ENCODE results near the gene C20orf141. TPM values are rescaled to one million over a fixed set of nuclear protein-coding genes. Genes with fewer than 3 reads are reported as not detected.

C20orf141 gene
- total RNA-seq, 1 donor from 2014 or later, result not detected

DNA sequence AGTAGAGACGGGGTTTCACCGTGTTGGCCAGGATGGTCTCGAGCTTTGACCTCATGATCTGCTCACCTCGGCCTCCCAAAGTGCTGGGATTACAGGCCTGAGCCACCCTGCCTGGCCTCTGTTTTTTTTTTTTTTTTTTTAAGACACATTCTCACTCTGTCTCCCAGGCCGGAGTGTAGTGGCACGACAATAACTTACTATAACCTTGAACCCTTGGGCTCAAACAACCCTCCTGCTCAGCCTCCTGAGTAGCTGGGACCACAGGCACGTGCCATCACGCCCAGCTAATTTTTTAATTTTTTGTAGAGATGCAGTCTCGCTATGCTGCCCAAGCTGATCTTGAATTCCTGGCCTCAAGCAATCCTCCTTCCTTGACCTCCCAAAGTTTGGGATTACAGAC is 41.0 kb upstream of the C20orf141 start:
- H3K4me3 Mint-ChIP-seq (ENCODE audit: unreplicated experiment), result no peak overlapping the region
- TF ChIP-seq, protein P1, sequence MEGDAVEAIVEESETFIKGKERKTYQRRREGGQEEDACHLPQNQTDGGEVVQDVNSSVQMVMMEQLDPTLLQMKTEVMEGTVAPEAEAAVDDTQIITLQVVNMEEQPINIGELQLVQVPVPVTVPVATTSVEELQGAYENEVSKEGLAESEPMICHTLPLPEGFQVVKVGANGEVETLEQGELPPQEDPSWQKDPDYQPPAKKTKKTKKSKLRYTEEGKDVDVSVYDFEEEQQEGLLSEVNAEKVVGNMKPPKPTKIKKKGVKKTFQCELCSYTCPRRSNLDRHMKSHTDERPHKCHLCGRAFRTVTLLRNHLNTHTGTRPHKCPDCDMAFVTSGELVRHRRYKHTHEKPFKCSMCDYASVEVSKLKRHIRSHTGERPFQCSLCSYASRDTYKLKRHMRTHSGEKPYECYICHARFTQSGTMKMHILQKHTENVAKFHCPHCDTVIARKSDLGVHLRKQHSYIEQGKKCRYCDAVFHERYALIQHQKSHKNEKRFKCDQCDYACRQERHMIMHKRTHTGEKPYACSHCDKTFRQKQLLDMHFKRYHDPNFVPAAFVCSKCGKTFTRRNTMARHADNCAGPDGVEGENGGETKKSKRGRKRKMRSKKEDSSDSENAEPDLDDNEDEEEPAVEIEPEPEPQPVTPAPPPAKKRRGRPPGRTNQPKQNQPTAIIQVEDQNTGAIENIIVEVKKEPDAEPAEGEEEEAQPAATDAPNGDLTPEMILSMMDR (IDR thresholded peaks at IDR 0.05), result no peak
- peaks cover 30% of the 10 kb centered on the region for H3K27me3 Mint-ChIP-seq (ENCODE audit: low read depth)
- DNase-seq (ENCODE audit: low spot score), result no peak
- H3K36me3 Mint-ChIP-seq (ENCODE audit: low read depth), result peaks cover 2% of the 10 kb centered on the region
- H3K4me1 Mint-ChIP-seq (ENCODE audit: low read depth), result peaks cover under 1% of the 10 kb centered on the region
- no peak overlapping the region for H3K27ac Mint-ChIP-seq (ENCODE audit: unreplicated experiment)
- no peaks in the 10 kb centered on the region for H3K9me3 Mint-ChIP-seq (ENCODE audit: low read depth)

DNA sequence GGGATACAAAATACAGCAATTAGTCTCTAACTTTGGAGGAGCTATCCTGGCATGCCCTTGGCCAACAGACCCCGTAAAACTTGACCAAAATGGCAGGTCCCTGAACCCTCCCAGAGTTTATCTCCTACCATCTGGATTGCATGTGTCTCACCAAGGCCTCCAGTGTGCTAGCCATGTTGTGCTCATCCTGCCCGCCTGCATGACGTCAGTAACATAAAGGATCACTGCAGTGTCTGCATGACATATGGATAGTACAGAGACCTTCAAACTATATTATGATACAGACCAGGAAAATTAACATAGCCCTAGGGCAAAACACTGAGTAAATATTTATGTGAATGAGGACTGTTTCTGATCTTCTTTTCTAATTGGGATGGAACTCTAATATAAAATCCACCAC is 39.6 kb upstream of the C20orf141 start:
- Mint-ChIP-seq H3K4me1 (ENCODE audit: low read depth) (no peaks in the 10 kb centered on the region), H3K27me3 (ENCODE audit: low read depth) (peaks cover 38% of the 10 kb centered on the region), H3K36me3 (ENCODE audit: low read depth) (peaks cover 2% of the 10 kb centered on the region), H3K4me3 (ENCODE audit: unreplicated experiment) (no peak overlapping the region), H3K9me3 (ENCODE audit: low read depth) (no peaks in the 10 kb centered on the region), H3K27ac (ENCODE audit: unreplicated experiment) (no peak overlapping the region)
- no peak for DNase-seq (ENCODE audit: low spot score)
- TF ChIP-seq, protein P1 (IDR thresholded peaks at IDR 0.05), result no peak

GRCh38 chr20:2778602-2779321 is 36.0 kb upstream of the C20orf141 start:
- Mint-ChIP-seq H3K9me3 (ENCODE audit: low read depth) (no peaks in the 10 kb centered on the region), H3K4me3 (ENCODE audit: unreplicated experiment) (no peak overlapping the region), H3K36me3 (ENCODE audit: low read depth) (peaks cover 2% of the 10 kb centered on the region), H3K27ac (ENCODE audit: unreplicated experiment) (no peak overlapping the region), H3K27me3 (ENCODE audit: low read depth) (peaks cover 42% of the 10 kb centered on the region), H3K4me1 (ENCODE audit: low read depth) (no peaks in the 10 kb centered on the region)
- peak; percentile 25 for DNase-seq (ENCODE audit: low spot score)
- TF ChIP-seq, protein P1 (IDR thresholded peaks at IDR 0.05), result no peak

- TF ChIP-seq, protein P1 (IDR thresholded peaks at IDR 0.05), result no peak
- Mint-ChIP-seq H3K27me3 (ENCODE audit: low read depth) (peaks cover 35% of the 10 kb centered on the region), H3K4me1 (ENCODE audit: low read depth) (no peaks in the 10 kb centered on the region), H3K36me3 (ENCODE audit: low read depth) (peaks cover 2% of the 10 kb centered on the region), H3K27ac (ENCODE audit: unreplicated experiment) (no peak overlapping the region), H3K9me3 (ENCODE audit: low read depth) (no peaks in the 10 kb centered on the region), H3K4me3 (ENCODE audit: unreplicated experiment) (no peak overlapping the region)
- DNase-seq (ENCODE audit: low spot score), result no peak
Observed at GRCh38 chr20:2780948-2781347, 33.8 kb upstream of the C20orf141 start.

DNA sequence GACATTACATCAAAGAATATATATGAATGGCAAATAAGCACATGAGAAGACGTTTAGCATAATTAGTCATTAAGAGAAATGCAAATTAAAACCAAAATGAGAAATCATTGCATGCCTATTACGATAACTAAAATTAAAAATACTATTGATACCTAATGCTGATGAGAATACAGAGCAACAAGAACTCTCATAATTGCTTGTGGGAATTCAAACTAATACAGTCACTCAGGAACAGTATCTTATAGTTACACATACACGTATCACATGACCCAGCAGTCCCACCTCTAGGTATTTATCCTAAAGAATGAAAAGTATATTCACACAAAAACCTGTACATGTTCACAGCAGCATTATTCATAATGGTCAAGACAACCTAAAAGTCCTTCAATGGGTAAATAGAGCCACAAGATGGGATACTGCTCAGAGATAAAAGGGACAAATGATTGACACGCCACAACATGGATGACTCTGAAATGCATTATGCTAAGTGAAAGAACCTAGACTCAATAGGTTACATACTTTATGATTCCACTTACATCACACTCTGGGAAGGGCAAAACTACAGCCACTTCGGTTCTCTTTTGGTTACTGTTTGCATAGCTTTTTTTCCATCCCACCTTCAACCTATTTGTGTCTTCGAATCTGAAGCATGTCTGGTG is 30.8 kb upstream of the C20orf141 start:
- TF ChIP-seq, protein P1 (IDR thresholded peaks at IDR 0.05), result no peak
- no peak for DNase-seq (ENCODE audit: low spot score)
- H3K9me3 Mint-ChIP-seq (ENCODE audit: low read depth), result peaks cover 5% of the 10 kb centered on the region
- no peak overlapping the region for H3K4me3 Mint-ChIP-seq (ENCODE audit: unreplicated experiment)
- no peaks in the 10 kb centered on the region for H3K4me1 Mint-ChIP-seq (ENCODE audit: low read depth)
- peaks cover 34% of the 10 kb centered on the region for H3K27me3 Mint-ChIP-seq (ENCODE audit: low read depth)
- no peak overlapping the region for H3K27ac Mint-ChIP-seq (ENCODE audit: unreplicated experiment)
- peaks cover 3% of the 10 kb centered on the region for H3K36me3 Mint-ChIP-seq (ENCODE audit: low read depth)
